IPS DF 4.7 (cell line): Measurements from ENCODE around the gene SV2C.

Experiments
- DNase-seq: peaks from one replicate; pipeline ENCODE4 v3.0.0-alpha.2; 2013; ENCODE audit warnings: low spot score; ENCODE audit errors: extremely low read depth

SV2C gene

DNA sequence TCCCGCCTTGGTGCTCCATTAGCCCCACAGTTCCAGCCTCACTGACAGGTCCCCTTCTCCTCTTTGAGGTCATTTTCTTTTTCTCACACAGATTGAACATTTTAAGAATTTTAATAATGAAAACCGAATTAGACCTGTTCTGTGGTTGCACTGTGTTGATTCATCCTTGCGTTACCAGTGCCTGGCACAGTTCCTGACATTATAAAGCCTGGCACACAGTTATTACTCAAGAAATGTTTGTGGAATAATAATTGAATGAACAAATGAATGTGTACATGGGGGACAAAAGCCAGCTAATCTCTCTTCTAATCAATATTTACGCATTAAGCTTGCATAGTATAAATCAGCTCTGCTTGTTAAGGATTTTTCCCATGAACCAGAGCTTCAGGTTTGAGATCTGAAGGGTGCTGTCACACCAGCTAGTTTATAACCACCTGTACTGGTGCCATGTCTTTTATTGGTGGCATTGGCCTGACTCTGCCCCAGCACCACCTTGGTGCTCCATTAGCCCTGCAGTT is 80.0 kb downstream of the SV2C start:
- DNase-seq, result no peak

DNA sequence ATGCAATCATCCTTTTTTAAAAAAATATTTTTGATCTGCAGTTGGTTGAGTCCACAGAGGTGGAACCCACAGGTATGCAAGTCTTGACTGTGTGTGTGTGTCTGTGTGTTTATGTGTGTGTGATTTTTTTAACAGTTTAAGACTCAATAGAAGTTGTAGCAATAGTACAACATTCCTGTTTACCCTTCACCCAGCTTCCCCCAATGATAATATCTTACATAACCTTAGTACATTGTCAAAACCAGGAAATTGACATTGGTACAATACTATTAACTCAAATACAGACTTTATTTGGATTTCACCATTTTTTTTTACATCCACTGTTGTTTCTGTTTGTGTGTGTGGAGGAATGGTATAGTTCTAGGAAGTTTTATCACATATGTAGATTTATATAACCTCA is 81.8 kb downstream of the SV2C start:
- DNase-seq, result no peak

DNA sequence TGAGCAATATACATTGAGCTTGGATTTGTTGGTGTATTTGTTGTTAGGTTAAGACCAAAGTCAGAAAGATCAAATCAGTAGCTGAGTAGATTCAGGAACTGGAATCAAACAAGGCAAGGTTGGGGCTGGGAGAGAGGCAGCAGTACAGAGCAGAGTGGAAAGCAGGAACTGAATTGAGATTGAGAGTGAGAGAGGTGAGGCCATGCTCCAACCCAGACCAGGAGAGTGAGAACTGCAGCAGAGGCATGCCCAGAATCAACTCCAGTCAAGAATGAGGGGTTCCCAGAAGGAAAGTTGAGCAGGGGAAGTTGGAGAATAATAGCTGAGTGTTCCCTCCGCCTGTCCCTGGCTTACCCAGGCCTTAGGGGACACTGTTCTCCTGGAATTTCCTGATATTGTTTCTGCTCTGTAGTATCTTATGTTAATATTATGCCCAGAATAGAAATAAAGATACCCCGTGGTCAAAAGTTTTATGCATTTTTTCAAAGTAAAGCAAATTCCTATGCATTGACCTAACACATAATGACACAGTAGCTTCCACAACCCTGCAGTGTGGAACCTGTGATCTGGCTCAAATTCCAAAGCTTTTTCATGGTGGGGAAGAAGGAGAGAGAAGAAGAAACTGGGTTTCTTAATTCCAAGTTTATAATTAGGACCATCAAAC is 82.7 kb downstream of the SV2C start:
- DNase-seq, result no peak

DNA sequence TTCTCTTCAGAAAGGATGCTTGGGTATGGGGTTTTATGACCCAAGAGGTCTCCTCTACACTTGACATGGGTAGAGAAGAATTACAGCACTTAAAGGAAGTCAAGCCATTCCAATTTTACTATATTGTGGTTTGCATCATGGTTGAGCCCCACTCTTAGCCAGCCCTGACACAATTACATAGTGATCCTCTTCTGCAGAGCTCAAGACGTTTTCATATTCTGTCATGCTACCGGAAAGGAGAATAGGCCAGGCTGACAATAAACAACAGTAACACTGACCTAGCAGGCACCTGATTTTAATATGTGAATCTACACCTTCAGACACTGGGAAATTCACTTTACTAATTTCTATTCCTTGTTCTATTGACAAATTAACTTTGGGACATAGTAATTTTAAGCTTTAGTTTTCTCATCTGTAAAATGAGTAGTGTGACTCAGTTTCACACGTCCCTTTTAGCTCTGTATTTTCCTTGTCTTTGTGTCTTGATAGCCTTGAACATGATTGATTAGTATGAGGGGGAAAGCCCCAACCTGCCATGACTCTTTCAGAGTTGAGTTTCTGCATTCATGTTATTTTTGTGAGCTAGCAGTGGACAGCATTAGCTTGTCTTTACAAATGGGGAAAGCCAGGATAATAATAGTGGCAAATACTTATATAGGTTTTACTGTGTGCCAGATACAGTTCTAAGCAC is 83.8 kb downstream of the SV2C start:
- no peak for DNase-seq

DNA sequence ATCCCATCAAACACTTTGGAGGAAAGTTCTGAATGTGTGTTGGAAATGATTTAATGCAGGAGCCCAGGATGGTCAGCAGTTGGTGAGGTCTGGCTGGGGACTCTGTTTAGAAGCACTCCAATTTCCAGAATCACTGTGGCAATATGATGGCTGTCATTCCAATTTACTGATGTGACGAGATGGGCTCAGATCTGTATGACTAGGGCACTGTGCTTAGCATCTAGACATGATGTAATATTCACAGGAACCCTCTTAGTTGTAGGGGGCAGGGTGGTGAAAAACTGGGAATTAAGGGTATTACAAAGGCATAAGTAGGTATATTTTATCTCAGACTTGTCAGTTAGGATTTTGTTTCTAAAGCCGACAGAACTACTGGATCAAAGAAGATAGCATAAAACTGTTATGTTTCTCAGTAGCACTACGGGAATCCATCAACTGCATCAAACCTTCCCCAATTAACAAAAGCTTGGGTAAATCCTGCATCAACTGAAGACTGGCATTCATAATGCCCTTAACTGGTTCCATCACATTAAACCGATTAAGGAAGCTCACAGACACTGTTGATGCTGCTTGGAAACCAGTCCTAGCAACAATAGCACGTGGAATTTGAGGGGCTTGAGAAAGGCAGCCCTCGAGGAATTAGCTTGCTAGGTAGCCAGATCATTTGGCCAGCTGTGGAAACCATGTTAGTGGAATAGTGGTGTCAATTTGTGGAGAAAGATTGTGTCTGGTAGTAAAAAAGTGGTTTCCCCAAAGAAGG is 86.1 kb downstream of the SV2C start:
- no peak for DNase-seq

DNA sequence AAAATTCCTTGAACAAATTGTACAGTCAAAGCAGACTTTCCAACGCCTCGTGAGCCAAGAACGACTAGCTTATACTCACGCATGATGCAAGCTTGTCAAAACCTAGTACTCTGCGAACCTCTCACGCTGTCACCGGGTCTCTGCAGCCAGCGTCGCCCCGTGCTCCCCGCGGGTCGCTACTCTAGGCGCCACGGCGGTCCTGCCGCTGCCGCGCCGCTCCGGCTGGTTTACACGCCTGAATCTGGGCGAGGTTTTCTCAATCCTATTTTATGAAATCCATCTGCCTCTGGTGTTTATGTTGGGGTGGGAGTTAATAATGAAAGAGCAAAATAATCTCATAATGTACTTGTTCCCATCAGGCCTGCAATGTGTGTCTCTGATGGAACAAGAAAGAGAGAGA is 90.9 kb downstream of the SV2C start:
- DNase-seq, result no peak

DNA sequence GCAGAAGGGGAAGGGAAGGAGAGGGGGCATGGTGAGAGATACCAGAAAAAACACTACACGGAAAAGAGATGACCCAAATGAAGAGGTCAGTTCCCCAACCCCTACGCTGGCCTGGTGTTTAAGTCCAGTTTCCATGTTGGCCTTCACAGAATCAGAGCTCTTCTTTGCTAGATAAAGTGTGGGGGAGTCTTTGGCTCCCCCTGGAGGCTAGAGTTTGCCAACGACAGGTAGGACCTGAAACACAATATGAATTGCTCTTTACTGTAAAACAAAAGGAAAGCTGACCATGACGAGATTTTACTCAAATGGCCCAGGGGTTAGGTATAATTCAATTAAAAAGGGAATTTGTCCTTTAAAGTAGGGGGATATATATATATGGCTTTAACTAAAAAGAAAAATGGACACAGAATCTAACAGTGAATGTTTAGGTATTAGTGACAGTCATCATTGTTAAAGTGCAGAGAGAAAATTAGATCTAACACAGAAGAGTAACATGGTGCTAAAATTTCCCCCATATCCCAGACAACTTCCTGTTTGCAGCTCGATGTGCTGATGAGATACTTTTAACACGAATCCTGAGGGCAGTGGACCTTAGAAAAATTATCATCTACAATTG is 92.0 kb downstream of the SV2C start:
- peak; percentile 44 for DNase-seq

DNA sequence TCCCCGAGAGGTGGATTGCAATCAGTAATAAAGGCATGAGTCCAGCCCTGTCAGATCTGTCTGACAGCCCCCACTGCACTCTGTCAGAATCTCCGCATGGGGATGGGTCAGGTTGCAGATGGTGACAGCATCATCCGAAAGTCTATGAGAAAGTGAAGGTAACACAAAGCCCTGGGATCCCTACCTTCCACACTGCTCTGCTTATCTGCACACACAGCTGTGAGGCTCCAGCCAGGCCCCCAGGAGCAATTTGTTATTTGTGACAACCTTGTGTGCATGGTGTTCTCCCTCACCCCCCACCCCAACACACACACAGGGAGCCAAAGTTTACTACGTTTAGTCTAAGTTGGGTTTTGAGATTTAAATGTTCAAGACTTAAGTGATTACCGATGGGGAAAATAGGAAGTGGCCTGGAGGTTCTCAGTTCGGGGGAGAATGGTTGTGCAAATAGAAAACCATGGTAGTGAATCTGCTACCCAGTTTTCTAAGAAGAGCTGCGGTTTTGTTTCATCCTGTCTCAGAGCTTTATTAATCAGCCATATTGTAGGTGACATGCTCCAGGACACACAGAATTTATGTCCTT is 92.7 kb downstream of the SV2C start:
- DNase-seq, result no peak

DNA sequence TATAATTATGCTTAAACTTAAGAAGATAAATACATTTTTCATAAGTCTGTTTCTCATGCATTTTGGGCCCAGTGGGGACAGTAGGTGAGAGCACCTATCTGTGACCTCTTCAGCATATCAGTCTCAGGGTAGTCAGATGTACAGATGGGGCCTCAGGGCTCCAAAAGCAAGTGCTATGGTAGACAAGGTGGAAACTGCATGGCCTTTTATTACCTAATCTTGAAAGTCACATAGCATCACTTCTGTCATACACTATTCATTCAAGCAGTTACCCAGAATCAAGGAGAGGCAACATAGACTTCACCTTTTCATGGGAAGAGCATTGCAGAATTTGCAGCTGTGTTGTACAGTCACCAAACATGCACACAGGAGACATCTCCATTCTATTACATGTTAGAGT is 94.8 kb downstream of the SV2C start:
- DNase-seq, result no peak

DNA sequence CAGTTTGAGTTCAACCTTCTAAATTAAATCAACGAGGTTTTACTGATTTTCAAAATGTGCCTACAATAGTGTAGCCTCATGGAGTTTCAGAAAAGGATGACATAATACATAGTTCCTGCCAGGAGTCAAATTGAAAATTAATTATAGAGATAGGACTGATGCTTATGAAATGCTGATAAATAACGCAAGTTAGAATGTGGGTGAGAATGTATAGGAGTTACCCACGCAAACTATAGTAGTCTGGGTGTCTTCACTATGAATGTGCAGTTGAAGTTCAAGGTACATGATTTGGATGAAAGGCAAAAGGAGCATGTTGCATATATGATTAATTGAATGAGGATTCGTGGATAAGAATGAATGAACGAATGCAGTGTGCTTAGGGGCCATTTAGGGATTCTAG is 95.7 kb downstream of the SV2C start:
- no peak for DNase-seq

DNA sequence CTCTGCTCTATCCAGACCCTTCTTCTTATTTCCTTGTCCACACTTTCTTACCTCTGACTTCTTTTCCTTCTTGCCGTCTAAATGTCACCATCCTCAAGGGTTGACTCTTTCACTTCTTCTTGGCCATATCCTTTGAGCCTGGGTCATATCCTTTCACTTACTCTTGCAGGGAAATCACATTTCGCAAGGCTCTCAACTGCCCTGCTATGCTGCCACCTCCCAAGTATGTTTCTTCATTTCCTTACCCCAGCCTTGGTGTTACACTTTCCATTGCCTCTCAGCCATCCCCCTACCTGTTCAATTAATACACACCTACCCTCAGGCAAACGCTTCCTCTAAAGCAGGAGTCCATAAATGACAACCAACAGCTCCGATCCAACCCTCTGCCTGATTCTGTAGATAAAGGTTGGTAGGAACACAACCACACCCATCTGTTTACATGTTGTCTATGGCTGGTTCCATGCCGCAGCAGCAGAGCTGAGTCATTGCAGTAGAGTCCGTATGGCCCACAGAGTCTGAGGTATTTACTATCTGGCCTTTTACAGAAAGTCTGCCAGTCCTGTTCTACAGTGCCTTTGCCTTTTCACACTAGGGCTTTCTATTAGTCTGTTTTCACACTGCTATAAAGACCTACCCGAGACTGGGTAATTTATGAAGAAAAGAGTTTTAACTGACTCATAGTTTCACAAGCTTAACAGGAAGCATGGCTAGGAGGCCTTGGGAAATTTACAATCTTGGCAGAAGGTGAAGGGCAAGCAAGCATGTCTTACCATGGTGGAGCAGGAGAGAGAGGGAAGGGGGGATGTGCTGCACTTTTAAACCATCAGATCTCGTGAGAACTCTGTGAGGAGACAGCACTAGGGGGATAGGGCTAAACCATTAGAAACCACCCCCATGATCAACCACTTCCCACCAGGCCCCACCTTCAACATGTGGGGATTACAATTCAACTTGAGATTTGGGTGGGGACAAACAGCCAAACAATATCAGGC is 97.9 kb downstream of the SV2C start:
- DNase-seq, result no peak

DNA sequence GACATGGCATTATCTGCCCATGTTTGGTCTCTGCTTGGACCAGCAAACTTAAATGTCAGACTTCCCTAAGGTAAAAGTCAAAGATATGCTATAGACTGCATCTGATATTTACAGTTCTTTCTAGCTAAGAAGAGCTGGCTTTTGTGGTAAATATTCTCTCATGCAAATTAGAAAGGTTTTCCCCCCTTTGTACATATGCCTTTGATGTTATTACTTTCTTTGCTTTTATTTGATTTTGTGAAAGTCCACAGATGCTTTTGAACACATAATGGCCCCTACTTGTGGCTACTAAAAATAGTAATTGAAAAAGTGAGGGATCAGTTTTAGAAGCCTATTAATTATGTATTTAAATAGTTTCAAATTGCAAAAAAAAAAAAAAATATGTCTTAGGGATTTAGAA is 104.2 kb downstream of the SV2C start:
- DNase-seq, result no peak

DNA sequence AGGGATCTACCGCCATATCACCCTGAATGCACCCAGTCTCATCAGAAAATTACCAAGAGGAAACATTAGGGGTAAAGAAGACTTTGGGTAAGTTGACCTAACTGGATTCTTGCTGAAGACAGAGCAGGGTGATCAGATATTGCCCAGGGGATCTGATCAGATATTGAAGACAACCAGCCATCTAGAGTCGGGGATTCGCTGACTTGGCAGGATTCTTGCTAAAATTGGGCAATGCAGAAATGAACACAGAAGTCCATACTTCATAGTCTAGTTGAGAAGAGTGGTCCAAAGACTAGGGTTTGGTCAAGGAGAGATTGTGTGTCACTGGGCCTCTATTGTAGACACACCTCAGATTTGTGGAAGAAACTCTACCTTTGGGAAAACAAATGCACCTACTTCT is 107.2 kb downstream of the SV2C start:
- DNase-seq, result no peak

DNA sequence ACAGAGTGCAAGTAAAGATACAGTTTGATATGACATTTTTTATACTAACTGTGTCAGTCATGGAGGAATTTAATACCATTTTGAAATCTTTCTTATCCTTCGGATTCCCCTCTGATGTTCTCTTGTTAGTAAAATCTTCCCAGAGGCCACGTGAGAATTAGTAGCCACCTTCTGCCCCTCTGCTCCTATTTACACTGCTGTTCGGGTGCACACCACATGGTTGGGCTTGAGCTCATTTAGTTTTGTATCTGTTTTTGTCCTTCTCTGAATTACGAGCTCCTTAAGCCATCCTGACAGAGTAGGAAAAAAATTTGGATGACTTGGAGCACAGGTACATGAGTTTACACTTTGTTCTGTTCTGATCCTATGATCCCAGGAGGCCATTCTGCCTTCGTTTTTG is 109.7 kb downstream of the SV2C start:
- no peak for DNase-seq

DNA sequence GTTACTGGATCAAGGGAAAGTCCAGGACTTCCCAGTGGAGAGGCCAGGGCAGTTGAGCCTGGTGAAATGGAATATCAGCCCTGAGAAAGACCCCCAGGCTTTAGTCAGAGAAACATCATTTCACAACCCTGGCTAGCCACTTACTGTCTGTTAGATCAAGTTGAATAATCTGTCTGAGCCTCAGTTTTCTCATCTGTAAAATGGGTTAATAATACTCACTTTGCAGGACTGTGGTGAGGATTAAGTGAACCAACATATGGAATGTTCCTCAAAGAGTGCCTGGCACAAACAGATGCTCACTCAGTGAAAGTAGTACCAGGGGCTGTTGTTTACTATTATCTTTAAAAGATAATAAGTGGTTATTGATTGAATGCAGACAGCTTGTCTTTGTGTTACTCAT is 110.5 kb downstream of the SV2C start:
- no peak for DNase-seq

DNA sequence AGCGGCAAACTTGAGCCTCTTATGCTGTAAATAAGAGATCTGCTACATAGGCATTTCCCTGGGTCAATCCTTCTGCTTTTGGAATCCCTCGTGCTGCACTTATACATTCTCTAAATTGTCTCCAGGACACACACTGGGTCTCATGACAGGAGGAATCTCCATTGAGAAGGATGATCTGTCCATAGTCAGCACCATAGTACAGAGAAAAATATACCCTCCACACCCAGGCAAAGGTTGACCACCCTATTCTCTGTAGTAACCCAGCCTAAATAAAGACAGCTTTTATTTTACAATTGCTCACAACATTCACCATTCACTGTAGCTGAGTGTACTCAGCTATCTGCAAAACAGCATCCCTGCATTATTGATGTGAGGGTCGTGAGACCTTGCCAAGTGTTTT is 111.2 kb downstream of the SV2C start:
- DNase-seq, result no peak

DNA sequence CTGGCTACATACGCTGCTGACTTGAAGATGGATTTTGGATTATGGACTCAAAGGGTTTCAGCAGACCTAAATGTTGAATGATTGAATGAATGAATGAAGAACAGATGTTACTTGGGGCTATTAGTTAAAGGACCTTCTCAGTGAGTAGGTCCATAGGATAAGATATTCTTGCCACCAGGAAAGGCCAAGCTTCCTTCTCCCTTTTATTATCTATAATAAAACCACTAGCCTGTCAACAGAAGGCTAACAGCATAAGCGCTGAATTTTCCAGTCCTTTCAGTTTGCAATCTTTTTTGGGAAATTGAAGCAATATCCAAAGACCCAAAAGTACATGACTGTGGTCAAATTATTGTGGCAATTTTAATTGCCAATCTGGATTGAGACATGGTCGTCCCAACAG is 113.3 kb downstream of the SV2C start:
- no peak for DNase-seq

DNA sequence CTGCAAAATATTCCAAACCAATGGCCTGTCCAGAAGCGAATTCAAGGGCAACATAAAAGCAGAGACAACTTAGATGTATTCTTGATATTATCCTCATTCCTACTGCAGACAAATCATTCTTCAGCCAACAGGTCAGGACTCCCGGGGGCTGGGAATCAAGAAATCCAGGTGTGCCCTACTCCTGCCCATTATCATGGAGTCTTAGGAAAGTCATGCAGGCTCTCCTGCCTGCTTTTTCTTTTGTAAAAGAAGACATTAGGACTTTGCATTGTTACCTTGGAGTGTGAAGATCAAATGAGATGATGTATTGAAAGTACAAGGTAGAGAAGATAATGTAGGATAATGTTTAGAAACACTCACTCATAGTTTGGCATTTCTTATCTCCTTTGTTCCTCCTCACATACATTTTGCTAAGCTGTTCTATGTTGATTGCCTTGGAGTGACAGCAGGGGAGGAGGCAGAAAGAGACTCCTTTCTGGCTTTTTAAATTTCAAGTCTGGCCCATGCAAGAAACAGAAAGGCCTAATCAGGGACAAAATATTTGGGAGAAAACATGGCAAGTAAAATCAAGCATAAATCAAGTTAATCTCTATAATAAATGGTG is 113.8 kb downstream of the SV2C start:
- no peak for DNase-seq

DNA sequence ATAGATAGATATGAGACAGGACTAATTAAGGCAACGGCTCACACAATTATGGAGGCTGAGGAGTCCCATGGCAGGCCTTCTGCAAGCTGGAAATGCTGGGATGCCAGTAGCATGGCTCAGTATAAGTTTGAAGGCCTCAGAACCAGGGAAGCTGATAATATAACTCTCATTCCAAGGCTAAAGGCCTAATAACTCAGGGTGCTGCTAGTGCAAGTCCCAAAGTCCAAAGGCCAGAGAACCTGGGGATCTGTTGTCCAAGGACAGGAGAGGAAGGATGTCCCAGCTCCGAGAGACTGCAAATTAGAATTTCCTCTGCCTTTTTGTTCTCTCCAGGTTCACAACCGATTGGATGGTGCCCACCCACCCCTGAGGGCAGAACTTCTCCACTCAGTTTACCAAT is 114.5 kb downstream of the SV2C start:
- DNase-seq, result no peak
